ENCODE measurements around the gene PHLDB3.
"Not testable (repeated sequence)": the region's sequence is repeated elsewhere in the genome, so short reads cannot be mapped to it uniquely, and the experiment has no call there.

PHLDB3 gene

DNA sequence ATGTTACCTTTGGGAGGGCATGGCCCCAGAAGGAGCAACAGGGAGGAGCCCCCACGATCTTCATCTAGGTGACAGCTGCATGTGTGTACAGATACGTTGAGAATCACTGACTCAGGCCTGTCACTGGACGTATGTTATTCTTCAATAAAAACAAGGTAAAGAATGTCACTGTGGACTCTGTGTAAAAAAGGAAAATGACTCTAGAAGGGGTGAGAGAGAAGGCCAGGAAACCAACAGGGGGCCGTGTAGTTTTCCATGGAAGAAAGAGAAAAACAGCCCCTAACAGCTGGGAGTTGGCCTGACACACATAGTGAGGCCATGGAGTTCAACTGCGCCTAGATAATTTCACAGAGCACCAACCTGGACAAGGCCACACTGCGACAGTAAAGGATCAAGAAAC, 37.3 kb downstream of the PHLDB3 start:
- no peak for DNase-seq (ENCODE audit: low read depth)

DNA sequence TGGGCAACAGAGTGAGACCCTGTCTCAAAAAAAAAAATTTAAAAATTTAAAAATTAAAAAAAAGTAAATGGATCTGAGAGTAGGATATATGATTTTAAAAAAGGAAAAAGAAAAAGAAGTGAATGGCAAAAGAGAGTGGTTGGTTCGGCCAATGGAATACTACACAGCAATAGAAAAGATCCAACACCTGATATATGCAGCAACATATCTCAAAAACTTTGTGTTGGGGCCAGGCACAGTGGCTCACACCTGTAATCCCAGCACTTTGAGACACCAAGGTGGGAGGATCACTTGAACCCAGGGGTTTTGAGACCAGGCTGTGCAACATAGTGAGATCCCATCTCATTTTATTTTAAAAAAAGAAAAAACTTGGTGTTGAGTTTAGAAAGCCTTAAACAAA, 37.8 kb downstream of the PHLDB3 start:
- no peak for DNase-seq (ENCODE audit: low read depth)

DNA sequence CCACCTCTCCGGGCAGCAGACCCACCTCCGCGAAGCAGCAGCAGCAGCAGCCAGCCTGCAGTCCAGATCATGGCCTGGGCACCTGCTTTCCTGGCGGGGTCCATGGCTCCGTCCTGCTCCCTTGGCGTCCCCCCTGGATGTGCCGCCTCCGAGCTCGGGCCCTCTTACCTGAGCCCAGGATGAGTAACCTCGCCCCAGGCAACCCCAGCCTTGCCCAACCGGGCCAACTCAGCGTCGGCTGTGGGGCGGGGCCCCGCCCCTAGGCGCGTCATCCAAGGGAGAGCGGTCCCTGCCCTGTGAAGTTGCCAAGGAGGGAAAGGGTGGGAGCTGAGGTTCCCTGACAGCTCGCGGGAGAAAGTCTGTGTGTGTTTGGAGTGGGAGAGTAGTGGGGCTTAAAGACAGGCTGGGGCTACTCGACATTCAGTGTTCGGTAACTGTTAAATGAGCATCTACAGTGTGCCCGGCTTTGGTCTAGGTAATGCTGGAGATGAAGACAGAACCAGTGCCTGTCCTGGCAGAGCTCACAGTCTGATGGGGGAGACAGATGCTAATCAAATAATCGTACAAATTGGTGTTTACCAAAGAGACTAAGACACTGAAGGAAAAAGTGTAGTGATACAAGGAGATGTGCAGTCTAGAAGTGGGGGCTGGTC, 39.0 kb downstream of the PHLDB3 start, which contains the start of gene LYPD3:
Gene LYPD3 (minus strand): TSS at position 141 of the 653 bp plus-strand sequence. CDS start 37 bp downstream, at position 104.
- DNase-seq (ENCODE audit: low read depth), result no peak

DNA sequence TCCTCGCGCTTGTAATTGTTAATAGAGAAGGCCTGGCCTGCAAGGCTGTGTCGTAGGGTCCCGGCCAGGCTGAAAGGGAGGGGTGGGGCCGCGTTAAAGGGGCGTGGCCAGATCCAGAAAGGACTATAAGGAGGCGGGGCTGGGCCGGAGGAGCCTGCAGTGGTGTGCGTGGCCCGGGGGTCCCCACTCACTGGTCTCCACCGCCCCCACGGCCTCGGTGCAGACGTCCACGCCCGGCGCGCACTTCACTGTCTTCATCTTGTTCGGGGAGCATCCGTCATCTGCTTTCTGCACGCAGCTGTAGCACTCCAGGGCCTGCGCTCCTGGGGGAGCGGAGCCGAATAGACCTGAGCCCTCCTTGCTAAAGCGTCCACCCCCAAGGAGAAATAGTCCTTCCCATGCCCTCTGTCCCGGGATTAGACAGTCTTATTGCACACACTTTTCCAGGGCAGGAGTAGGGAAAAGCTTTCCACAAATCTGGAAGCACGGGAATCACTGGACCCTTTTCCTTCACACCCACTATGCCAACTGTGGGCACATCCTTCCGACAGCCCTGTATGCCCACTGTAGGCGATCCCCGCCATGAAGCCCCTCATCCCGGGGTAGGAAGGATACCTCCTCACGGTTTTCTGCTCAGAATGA, 40.3 kb downstream of the PHLDB3 start:
- DNase-seq (ENCODE audit: low read depth), result no peak

DNA sequence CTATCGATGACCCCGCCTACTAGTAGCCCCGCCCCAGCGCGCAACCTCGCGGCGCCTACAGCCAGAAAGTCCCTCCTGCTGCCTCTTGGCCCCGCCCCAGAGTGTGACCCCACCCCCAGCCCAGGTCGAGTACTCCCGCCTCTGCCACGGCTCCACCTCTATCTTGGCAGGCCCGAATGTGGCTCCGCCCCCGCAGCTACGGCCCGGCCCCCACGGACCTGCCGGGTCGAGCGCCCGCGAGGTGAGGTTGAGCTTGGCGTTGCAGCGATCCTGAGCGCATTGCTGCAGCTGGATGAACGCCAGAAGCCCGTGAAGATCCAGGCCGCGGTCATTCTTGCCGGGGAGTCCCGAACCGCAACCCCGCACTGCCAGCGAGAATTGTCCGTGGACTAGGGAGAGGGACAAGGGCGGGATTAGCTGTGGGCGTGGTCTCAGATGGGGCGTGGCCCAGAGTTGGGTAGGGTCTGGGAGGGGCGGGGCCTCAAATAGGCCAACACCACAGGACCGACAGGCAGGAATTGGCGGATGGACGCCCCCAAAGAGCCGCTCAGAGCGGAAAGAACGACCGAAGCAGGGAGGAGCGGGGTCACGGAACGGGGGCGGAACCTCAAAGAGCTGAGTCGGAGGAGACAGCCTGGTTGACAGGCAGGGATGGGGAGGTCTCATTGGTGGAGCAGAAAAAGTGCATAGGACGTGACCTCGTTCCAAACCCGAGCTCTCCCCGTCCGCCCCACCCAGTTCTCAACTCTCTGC, 41.0 kb downstream of the PHLDB3 start:
- DNase-seq (ENCODE audit: low read depth), result no peak

DNA sequence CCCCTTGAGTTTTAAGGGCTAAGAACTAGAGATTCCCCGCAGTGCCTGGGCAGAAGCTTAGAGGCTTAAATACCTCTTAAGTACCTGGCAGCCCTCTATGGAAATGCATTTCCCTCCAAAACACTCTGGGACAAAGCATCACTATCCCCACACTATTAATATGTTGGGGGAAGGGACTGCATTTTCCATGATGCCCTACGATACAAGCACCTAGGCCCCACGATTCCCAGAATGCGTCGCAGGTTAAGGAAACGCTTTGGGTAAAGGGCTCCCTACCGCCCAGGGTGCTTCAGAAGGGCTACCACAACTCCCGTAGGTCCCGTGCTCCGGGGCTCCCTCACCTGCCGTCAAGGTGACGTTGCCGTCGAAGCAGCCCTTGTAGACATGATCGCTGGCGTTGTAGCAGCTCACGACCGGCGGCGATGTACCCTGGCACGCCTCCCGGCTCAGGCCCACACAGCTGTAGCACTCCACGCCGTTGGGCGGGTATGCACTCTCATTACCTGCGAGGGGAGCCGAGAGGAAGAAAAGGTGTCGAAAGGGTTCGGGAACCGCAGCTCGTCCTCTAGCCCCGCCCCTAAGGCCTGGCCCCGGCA, 41.7 kb downstream of the PHLDB3 start:
- no peak for DNase-seq (ENCODE audit: low read depth)

DNA sequence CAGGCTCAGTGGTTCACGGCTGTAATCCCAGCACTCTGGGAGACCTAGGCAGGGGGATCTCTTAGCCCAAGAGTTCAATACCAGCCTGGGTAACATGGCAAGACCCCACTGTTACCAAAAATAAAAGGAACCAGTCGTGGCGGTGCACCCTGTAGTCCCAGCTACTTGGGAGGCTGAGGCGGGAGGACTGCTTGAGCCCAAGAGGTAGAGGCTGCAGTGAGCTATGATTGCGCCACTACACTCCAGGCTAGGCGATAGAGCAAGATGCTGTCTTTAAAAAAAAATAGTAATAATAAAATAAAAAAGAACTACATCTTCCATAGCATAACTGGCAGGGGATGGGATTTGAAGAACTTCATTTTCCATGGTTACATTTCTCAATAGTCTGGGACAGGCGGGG, 42.2 kb downstream of the PHLDB3 start:
- DNase-seq (ENCODE audit: low read depth), result no peak

DNA sequence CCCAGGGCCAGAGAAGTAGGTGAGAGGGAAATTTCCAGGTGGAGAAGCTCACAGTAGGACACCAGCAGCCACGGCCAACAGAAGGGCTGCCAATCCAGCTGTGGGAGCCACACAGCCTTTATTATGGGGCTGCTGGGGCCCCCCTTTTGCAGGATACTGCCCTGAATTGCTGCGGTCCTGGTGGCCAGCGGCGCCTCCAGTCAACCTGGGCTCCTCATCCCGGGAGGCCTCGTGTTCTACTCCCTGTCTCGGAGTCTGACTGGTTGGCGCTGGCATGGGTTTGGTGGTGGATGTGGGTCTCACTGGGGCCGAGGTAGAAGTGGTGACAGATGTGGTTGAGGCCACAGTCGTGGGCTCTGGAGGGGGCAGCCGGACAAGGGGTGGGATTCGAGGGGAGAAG, 43.2 kb downstream of the PHLDB3 start:
- no peak for DNase-seq (ENCODE audit: low read depth)

DNA sequence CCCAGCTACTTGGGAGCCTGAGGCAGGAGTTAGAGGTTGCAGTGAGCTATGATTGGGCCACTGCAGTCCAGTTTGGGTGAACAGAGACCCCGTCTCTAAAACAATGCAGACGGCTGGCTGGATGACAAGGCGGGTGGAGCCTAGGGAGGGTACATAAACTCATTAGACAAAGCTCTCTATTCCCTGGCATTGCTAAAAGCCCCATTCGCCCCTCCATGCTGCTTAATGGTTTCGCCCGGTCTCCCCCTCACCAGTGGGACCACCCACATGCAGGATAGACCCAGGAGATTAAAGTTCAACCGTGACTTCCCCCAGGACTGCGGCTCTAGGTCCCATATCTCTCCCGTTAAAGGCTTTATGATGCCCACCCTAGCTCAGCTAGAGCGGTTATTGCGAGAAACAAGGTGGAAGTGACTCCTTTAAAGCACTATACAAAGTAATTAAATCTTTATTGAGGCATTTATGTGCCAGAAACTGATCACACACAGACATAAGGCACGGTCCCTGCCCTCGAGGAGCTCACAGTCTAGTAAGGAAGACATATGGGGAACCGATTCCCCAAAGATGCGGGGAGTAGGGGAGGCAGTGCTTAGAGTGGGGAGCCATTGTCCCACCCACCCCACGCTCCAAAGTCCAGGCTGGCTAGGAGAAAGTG, 44.1 kb downstream of the PHLDB3 start:
- DNase-seq (ENCODE audit: low read depth), result no peak

DNA sequence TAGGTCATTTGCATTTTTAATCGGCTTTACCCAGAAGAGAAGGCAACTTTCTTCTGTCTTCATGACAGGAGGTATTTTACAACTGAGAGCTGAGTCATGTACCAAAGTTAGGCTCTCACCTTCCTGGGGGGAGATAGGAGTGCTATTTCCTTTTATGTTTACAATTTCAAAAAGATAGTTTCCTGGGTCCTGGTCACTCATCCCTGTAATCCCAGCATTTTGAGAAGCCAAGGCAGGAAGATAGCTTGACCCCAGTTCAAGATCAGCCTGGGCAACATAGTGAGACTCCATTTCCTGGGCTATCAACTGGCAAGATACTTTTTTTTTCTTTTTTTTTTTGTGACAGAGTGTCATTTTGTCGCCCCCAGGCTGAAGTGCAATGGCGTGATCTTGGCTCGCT, 46.7 kb downstream of the PHLDB3 start:
- DNase-seq (ENCODE audit: low read depth), result no peak

DNA sequence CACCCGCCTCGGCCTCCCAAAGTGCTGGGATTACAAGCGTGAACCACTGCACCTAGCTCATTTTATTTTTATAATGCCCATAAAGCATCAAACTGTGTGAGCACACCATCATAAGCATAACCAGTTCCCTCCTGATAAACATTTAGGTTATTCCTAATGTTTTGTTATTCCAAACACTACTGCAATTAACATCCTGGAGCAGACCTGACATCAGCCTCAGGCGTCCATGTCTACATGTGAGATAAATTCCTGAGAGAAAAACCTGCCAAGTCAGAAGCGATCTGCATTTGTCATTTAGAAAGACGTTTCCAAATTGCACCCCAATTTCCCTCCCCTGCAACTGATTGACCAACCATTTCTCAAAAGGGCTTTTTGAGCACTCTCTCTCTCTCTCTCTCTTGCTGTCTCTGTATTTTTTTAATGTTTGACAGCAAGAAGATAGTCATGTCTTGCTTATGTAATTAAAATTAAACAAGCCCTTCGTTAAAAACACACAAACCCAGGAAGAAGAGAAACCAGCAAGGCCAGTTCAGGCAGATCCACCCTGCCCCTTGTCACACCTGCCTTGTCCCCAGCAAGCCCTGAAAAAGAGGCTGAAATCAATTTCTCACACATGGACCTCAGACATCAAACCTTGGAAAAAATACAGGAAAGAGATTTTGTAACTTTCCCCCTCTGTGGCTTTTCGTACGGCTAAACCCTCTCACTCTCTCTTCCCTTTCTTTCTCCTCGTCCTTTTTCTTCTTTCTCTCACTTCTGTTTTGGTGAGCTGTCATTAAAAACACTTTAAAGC, 49.0 kb downstream of the PHLDB3 start:
- DNase-seq (ENCODE audit: low read depth), result no peak

DNA sequence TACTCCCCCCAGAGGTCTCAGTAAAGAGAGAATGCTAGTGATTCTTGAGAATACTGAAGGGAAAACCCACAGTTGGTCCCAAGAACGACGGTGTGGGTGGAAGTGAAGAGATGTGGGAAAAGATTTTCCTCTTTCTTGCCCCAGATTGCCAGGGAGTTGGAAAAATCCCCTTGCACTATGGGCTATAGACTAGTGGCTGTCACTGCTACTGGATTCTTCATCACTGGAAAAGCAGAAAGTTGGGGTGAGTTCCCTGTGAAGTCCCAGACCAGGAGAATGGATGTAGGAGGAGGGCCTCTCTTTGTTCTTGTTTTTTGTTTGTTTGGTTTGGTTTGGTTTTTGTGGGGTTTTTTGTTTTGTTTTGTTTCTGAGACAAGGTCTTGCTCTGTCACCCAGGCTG, 50.5 kb downstream of the PHLDB3 start:
- DNase-seq (ENCODE audit: low read depth), result no peak

DNA sequence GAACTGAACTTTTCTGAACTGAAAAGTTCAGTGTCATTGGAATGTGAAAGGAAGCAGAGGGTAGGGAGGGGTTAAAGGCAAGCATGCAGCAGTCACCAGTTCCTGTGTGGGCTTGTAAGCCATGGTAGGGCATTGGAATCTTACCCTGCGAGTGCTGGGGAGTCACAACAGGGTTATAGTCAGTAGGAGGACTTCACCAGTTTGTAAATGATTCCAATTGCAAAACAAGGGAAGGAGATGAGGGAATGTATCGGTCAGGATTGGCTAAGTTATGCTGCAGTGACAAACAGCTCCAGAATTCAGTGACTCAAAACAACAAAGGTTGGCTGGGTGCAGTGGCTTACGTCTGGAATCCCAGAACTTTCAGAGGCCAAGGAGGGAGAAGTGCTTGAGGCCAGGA, 52.0 kb downstream of the PHLDB3 start:
- no peak for DNase-seq (ENCODE audit: low read depth)

DNA sequence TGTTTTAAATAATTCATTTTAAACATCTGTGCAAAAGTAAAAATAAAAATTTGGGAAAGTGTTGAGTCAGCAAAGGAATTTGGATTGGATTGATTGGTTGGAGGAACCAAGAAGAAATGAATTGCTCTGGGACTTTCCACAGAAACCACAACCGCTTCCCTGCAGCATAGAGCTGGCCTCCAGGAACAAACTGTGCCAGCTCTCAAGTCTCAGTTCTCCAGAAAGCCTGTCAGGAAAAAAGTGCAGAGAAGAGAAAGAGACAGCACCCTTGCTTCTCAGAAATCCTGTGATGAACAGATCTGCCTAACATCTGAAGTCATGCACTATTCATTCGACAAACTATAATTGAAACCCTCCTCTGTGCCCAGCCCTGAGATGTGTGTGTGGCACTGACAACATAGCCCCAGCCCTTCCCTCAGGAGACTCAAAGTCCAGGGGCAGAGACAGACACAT, 54.0 kb downstream of the PHLDB3 start:
- DNase-seq (ENCODE audit: low read depth), result no peak

DNA sequence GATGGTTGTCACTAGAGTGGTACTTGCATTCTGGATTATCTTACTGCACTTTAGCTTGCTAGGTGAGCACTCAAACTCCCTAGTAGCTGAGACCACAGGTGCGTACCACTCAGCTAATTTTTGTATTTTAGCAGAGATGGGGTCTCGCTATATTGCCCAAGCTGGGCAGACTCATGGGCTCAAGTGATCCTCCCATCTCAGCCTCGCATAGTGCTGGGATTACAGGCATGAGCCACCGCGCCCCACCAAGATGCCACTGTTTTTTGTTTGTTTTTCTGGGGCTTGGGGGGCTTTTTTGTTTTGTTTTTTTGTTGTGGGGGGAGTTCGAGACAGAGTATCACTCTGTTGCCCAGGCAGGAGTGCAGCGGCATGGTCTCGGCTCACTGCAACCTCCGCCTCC, 56.9 kb downstream of the PHLDB3 start:
- no peak for DNase-seq (ENCODE audit: low read depth)

DNA sequence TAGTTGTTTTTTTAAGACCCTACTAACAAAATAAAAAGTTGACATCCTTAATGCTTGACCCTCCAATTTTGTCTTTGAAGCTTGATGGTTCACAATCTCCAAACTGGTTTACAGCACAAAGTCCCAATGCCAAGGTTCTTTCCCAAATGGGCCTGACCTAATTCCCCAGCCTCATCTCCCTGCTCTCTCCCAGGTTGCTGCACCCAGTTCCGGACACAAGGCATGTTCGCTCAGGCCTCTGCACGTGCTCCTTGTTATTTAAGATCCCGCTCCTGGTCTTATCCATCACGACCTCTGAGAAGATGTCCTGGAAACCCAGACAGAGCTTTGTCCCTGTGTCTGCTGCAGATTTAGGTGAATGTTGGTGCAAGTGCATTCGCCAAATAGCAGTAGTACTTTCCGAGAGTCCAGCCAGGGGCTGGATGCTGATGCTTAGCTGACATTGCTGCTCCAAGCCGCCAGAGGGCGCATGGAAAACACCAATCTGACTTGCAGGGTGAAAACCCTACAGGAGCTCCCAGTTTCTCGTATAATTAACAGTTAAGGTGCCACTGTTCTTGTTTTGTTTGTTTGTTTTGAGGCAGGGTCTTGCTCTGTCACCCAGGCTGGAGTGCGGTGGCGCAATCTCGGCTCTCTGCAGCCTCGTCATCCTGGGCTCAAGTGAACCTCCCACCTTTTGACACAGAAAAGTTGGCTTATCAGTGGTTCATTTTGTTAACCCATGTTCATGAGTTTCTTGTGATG, 57.6 kb downstream of the PHLDB3 start:
- DNase-seq (ENCODE audit: low read depth), result no peak

DNA sequence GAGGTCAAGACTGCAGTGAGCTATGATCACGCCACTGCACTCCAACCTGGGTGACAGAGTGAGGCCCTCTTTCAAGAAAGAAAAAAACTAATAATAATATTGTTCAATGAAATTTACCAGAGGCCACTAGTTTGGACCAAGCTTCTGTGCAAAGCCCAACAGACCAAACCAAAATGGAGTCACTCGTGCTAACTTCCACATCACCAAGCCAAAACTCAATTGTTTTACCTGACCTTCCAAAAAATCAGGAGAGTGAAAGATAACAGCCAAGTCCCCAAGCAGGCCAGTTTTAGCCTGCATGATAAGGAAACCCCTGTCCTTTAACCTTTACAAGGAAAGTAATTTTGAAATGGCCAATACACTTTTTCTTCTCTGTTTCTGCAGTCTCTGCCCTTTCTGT, 59.1 kb downstream of the PHLDB3 start:
- no peak for DNase-seq (ENCODE audit: low read depth)

DNA sequence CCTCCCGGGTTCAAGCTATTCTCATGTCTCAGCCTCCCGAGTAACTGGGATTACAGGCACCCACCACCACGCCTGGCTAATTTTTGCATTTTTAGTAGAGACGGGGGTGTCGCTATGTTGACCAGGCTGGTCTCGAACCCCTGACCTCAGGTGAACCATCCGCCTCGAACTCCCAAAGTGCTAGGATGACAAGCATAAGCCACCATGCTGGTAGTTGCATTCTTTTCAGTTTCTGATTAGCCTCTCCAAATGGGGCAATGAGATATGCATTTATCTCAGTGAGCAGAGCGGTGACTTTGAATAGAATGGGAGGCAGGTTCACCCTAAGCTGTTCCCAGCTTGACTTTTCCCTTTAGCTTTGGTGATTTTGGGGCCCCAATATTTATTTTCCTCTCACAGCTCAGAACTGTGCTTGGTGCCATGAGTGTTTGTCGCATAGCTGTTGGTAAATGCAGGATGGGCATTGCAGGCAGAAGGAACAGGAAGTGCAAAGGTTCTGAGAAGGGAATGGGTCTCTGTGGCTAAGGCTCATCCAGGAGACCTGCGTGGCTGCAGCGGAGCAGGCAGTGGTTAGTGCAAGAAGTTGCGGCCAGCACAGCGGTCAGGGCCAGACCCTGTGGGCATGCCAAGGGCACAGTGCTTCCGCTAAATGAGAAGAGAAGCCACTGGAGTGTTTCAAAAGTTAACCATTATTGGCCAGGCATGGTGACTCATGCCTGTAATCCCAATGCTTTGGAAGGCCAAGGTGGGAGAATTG, 59.8 kb downstream of the PHLDB3 start:
- DNase-seq (ENCODE audit: low read depth), result no peak

DNA sequence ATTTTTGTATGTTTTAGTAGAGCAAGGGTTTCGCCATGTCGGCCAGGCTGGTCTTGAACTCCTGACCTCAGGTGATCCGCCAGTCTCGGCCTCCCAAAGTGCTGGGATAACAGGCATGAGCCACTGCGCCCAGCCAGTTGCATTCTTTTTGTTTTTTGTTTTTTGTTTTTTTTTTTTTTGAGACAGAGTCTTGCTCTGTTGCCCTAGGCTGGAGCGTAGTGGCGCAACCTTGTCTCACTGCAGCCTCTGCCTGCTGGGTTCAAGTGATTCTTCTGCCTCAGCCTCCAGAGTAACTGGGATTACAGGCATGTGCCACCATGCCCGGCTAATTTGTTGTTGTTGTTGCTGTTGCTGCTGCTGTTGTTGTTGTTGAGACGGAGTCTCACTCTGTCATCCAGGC, 60.5 kb downstream of the PHLDB3 start:
- not testable (repeated sequence) for DNase-seq (ENCODE audit: low read depth)

DNA sequence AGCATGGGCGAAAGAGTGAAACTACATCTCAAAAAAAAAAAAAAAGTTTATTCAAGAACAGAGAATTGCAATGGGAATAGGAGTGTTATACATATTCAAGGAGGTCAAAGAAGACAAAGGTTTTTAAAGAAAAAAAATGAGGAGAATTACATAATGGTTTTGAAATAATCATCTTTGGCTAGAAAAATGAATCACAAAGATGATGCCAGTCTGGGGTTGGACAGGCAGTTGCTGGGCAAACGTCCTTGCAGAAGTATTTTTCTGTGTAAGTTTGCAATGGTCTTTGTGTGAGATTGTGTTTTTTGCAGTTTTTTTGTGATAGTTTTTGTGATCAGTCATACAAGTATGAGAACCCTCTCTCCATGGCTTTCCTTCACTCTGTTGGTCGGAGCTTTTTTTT, 62.8 kb downstream of the PHLDB3 start:
- no peak for DNase-seq (ENCODE audit: low read depth)
